ENCODE data around the gene GIGYF1. TPM values are rescaled to one million over a fixed set of nuclear protein-coding genes. Genes with fewer than 3 reads are reported as not detected.

The GIGYF1 gene
- total and polyA plus RNA-seq, 7 donors, result 3.5 to 47.1 (median 26.5) TPM

DNA sequence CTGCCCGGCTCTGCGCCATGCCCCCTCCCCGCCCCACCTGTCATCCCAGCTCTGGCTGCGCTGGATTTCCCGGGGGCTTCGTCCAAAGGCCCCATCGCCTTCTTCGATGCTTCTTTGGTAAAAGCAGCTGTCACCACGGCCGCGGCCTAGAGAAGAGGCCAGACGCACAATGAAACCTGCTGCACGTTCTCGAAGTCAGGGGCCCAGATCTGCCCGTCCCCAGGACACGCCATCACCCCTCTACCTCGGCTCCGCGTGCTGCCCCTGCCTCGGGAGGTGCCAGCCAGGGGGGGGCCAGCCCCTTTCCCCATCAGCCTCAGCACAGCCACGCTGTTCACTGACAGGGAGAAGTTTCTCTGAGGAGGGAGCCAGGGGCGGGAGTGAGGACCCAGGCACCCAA lies 6.8 kb downstream of the GIGYF1 start:
- Histone ChIP-seq H3K27ac (no peak overlapping the region), H3K4me3 (no peak overlapping the region), H3K9me3 (no peaks in the 10 kb centered on the region), H3K4me1 (peaks cover 0 to 41% (median 41%) of the 10 kb centered on the region in 4 donors), H3K27me3 (no peaks in the 10 kb centered on the region), H3K36me3 (peaks cover 61 to 73% (median 65%) of the 10 kb centered on the region in 4 donors)
- WGBS, 2 donors, result 90 to 95% methylated on average over 22 of the region's 22 CpGs
- intact Hi-C loops (cut with DNase I), result no loop called here
- TF ChIP-seq POLR2AphosphoS5 (IDR thresholded peaks at IDR 0.05), result no peak
- TF ChIP-seq, protein P1, sequence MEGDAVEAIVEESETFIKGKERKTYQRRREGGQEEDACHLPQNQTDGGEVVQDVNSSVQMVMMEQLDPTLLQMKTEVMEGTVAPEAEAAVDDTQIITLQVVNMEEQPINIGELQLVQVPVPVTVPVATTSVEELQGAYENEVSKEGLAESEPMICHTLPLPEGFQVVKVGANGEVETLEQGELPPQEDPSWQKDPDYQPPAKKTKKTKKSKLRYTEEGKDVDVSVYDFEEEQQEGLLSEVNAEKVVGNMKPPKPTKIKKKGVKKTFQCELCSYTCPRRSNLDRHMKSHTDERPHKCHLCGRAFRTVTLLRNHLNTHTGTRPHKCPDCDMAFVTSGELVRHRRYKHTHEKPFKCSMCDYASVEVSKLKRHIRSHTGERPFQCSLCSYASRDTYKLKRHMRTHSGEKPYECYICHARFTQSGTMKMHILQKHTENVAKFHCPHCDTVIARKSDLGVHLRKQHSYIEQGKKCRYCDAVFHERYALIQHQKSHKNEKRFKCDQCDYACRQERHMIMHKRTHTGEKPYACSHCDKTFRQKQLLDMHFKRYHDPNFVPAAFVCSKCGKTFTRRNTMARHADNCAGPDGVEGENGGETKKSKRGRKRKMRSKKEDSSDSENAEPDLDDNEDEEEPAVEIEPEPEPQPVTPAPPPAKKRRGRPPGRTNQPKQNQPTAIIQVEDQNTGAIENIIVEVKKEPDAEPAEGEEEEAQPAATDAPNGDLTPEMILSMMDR (IDR thresholded peaks at IDR 0.05), result no peak
- no peak for TF ChIP-seq POLR2A (IDR thresholded peaks at IDR 0.05)
- TF ChIP-seq EP300 (IDR thresholded peaks at IDR 0.05), result no peak
- DNase-seq, result no peak

DNA sequence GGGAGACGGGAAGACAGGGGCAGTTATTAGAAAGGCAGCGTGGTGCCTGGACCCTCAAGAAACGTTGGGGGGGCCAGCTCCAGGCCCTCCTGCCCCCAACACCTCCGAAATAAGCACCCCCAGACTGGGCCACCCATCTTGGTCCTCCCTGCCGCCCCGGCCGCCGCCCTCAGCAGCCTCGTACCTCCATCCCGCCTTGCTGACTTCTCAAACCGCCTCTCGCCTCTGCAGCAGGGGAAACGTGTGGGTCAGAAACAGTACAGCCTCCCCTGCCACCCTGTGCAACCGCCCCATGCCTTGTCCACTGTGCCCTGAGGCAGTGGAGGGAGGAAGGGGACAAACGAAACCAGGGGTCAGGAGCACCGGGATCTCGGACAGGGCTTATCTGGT lies 7.2 kb downstream of the GIGYF1 start:
- no peak overlapping the region for H3K27ac ChIP-seq
- 92 to 94% methylated on average over 17 of the region's 17 CpGs for WGBS, 2 donors
- no peak overlapping the region for H3K4me3 ChIP-seq
- intact Hi-C loops (cut with DNase I), result no loop called here
- H3K9me3 ChIP-seq, result no peaks in the 10 kb centered on the region
- H3K4me1 ChIP-seq, result peaks cover 0 to 37% (median 37%) of the 10 kb centered on the region in 4 donors
- peaks cover 66 to 77% (median 69%) of the 10 kb centered on the region in 4 donors for H3K36me3 ChIP-seq
- no peak for DNase-seq
- no peaks in the 10 kb centered on the region for H3K27me3 ChIP-seq
- TF ChIP-seq, protein P1 (IDR thresholded peaks at IDR 0.05), result no peak
- TF ChIP-seq POLR2AphosphoS5 (IDR thresholded peaks at IDR 0.05), result no peak
- TF ChIP-seq POLR2A (IDR thresholded peaks at IDR 0.05), result no peak
- no peak for TF ChIP-seq EP300 (IDR thresholded peaks at IDR 0.05)

DNA sequence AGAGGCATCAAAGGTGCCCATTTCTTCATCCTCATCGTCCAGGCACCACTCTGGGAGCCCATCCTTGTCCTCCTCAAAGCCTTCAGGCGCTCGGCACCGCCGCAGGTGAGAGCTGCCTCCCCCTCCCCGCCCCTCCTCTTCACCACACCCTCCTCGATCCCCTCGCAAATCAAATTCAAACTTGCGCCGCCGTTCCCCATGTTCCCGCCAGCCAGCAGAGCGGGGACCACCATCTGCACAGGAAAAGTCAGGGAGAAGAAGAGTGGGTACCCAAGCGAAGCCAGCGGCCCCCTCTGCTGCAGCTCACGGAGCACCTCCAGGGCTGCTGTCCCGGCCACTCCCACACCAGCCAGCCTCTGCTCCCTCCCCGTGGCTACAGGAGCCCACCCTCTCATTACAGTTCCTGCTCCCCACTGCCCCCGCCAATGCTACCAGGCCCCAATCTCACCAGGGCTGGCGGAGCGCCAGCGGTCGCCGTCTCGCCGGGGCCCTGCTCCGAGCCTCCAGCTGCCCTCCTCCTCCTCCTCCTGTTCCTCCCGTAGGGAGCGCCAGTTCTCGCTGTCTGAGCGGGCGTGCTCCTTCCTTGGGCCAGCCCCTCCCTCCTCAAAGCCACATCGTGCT lies 7.7 kb downstream of the GIGYF1 start:
- H3K27ac ChIP-seq, result no peak overlapping the region
- WGBS, 2 donors, result 86 to 87% methylated on average over 33 of the region's 33 CpGs
- no peak overlapping the region for H3K4me3 ChIP-seq
- H3K9me3 ChIP-seq, result no peaks in the 10 kb centered on the region
- DNase-seq, result no peak
- no peaks in the 10 kb centered on the region for H3K27me3 ChIP-seq
- peaks cover 70 to 82% (median 73%) of the 10 kb centered on the region in 4 donors for H3K36me3 ChIP-seq
- intact Hi-C loops (cut with DNase I), result no loop called here
- H3K4me1 ChIP-seq, result peaks cover 0 to 32% (median 32%) of the 10 kb centered on the region in 4 donors
- TF ChIP-seq EP300 (IDR thresholded peaks at IDR 0.05), result no peak
- TF ChIP-seq, protein P1 (IDR thresholded peaks at IDR 0.05), result no peak
- TF ChIP-seq POLR2AphosphoS5 (IDR thresholded peaks at IDR 0.05), result no peak
- TF ChIP-seq POLR2A (IDR thresholded peaks at IDR 0.05), result no peak

GRCh38 chr7:100685631-100686145 lies 8.4 kb downstream of the GIGYF1 start:
- Histone ChIP-seq H3K27me3 (no peaks in the 10 kb centered on the region), H3K36me3 (peaks cover 72 to 84% (median 74%) of the 10 kb centered on the region in 4 donors)

More at GRCh38 chr7:100685631-100686145, 8.4 kb downstream of the GIGYF1 start:
- TF ChIP-seq POLR2A (IDR thresholded peaks at IDR 0.05), result no peak
- no peak for TF ChIP-seq EP300 (IDR thresholded peaks at IDR 0.05)
- TF ChIP-seq POLR2AphosphoS5 (IDR thresholded peaks at IDR 0.05), result no peak
- TF ChIP-seq, protein P1 (IDR thresholded peaks at IDR 0.05), result no peak
- DNase-seq, result no peak
- H3K9me3 ChIP-seq, result no peaks in the 10 kb centered on the region
- intact Hi-C loops (cut with DNase I), result no loop called here
- peaks cover 0 to 27% (median 25%) of the 10 kb centered on the region in 4 donors for H3K4me1 ChIP-seq
- WGBS, 2 donors, result 93 to 95% methylated on average over 17 of the region's 17 CpGs
- no peak overlapping the region for H3K4me3 ChIP-seq
- no peak overlapping the region for H3K27ac ChIP-seq
